ENCODE data around the gene AGPAT2. TPM values are rescaled to one million over a fixed set of nuclear protein-coding genes. Genes with fewer than 3 reads are reported as not detected.

AGPAT2 gene
- total and polyA plus RNA-seq, 2 donors (not counting 1 experiment from before 2014, with no cell fraction given), result 25.1 to 43.3 TPM

DNA sequence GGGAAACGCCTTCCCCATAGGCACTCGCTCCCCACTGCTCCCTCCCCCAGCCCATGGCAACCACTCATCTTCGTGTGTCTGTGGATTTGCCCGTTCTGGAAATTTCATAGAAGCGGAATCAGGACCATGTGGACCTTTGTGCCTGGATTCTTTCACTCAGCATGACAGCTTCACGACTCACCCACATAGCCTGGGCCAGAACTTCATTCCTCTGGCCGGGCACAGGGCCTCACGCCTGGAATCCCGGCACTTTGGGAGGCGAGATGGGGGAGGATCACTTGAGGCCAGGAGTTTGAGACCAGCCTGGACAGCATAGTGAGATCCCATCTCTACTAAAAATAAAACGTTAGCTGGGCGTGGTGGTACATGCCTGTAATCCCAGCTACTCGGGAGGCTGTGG is 13.0 kb upstream of the AGPAT2 start:
- H2AFZ ChIP-seq (ENCODE audit: low read length), result no peak overlapping the region
- peak; percentile 34 to 54 for DNase-seq (ENCODE audit: low read depth in 2 of 2)
- no peak overlapping the region for H3K9ac ChIP-seq (ENCODE audit: insufficient read depth, low read length)
- H3K27me3 ChIP-seq (ENCODE audit: control insufficient read depth, insufficient read depth, low read length), result peaks cover 10% of the 10 kb centered on the region
- no peaks in the 10 kb centered on the region for H3K36me3 ChIP-seq (ENCODE audit: control insufficient read depth, insufficient read depth, low read length)
- H3K4me3 ChIP-seq (replicated peaks in 1 of 4; ENCODE audit: control extremely low read depth in 1 of 4, insufficient read depth in 1 of 4, low read depth in 3 of 4, low read length in 4 of 4), result no peak overlapping the region
- H3K9me3 ChIP-seq (ENCODE audit: control insufficient read depth, insufficient read depth, low read depth, low read length), result no peaks in the 10 kb centered on the region
- no peaks in the 10 kb centered on the region for H4K20me1 ChIP-seq (ENCODE audit: control insufficient read depth, extremely low read depth, insufficient read depth, low read length)
- no peak overlapping the region for H3K4me2 ChIP-seq (ENCODE audit: extremely low read depth, insufficient read depth, low read length)
- no peak for TF ChIP-seq EZH2 (IDR thresholded peaks at IDR 0.05; ENCODE audit: low read length, missing control alignments)
- TF ChIP-seq, protein P1, sequence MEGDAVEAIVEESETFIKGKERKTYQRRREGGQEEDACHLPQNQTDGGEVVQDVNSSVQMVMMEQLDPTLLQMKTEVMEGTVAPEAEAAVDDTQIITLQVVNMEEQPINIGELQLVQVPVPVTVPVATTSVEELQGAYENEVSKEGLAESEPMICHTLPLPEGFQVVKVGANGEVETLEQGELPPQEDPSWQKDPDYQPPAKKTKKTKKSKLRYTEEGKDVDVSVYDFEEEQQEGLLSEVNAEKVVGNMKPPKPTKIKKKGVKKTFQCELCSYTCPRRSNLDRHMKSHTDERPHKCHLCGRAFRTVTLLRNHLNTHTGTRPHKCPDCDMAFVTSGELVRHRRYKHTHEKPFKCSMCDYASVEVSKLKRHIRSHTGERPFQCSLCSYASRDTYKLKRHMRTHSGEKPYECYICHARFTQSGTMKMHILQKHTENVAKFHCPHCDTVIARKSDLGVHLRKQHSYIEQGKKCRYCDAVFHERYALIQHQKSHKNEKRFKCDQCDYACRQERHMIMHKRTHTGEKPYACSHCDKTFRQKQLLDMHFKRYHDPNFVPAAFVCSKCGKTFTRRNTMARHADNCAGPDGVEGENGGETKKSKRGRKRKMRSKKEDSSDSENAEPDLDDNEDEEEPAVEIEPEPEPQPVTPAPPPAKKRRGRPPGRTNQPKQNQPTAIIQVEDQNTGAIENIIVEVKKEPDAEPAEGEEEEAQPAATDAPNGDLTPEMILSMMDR (conservative IDR thresholded peaks at IDR 0.05 in 1 of 2, IDR thresholded peaks at IDR 0.05 in 1 of 2; ENCODE audit: low read depth in 1 of 2, low read length in 2 of 2), result no peak
- H3K27ac ChIP-seq (ENCODE audit: insufficient read depth, low read length), result no peak overlapping the region
- no peaks in the 10 kb centered on the region for H3K79me2 ChIP-seq (ENCODE audit: control insufficient read depth, insufficient read depth, low read length)
- no peaks in the 10 kb centered on the region for H3K4me1 ChIP-seq (ENCODE audit: control insufficient read depth, extremely low read depth, insufficient read depth, low read length)

- no peaks in the 10 kb centered on the region for H4K20me1 ChIP-seq (ENCODE audit: control insufficient read depth, extremely low read depth, insufficient read depth, low read length)
- H3K4me1 ChIP-seq (ENCODE audit: control insufficient read depth, extremely low read depth, insufficient read depth, low read length), result no peaks in the 10 kb centered on the region
- no peaks in the 10 kb centered on the region for H3K9me3 ChIP-seq (ENCODE audit: control insufficient read depth, insufficient read depth, low read depth, low read length)
- DNase-seq (ENCODE audit: low read depth in 2 of 2), result no peak
- no peak for TF ChIP-seq EZH2 (IDR thresholded peaks at IDR 0.05; ENCODE audit: low read length, missing control alignments)
- TF ChIP-seq, protein P1 (conservative IDR thresholded peaks at IDR 0.05 in 1 of 2, IDR thresholded peaks at IDR 0.05 in 1 of 2; ENCODE audit: low read depth in 1 of 2, low read length in 2 of 2), result no peak
- H3K4me3 ChIP-seq (replicated peaks in 1 of 4; ENCODE audit: control extremely low read depth in 1 of 4, insufficient read depth in 1 of 4, low read depth in 3 of 4, low read length in 4 of 4), result no peak overlapping the region
- H3K79me2 ChIP-seq (ENCODE audit: control insufficient read depth, insufficient read depth, low read length), result no peaks in the 10 kb centered on the region
- no peaks in the 10 kb centered on the region for H3K36me3 ChIP-seq (ENCODE audit: control insufficient read depth, insufficient read depth, low read length)
- no peak overlapping the region for H3K4me2 ChIP-seq (ENCODE audit: extremely low read depth, insufficient read depth, low read length)
- H3K9ac ChIP-seq (ENCODE audit: insufficient read depth, low read length), result no peak overlapping the region
- no peak overlapping the region for H2AFZ ChIP-seq (ENCODE audit: low read length)
- H3K27me3 ChIP-seq (ENCODE audit: control insufficient read depth, insufficient read depth, low read length), result peaks cover 10% of the 10 kb centered on the region
- no peak overlapping the region for H3K27ac ChIP-seq (ENCODE audit: insufficient read depth, low read length)
These were observed 11.5 kb upstream of the AGPAT2 start for GRCh38 chr9:136698635-136699246.

- no peak overlapping the region for H2AFZ ChIP-seq (ENCODE audit: low read length)
- H3K27me3 ChIP-seq (ENCODE audit: control insufficient read depth, insufficient read depth, low read length), result peaks cover 10% of the 10 kb centered on the region
- no peaks in the 10 kb centered on the region for H3K9me3 ChIP-seq (ENCODE audit: control insufficient read depth, insufficient read depth, low read depth, low read length)
- H3K27ac ChIP-seq (ENCODE audit: insufficient read depth, low read length), result no peak overlapping the region
- H3K9ac ChIP-seq (ENCODE audit: insufficient read depth, low read length), result no peak overlapping the region
- no peaks in the 10 kb centered on the region for H3K79me2 ChIP-seq (ENCODE audit: control insufficient read depth, insufficient read depth, low read length)
- no peak overlapping the region for H3K4me2 ChIP-seq (ENCODE audit: extremely low read depth, insufficient read depth, low read length)
- no peak overlapping the region for H3K4me3 ChIP-seq (replicated peaks in 1 of 4; ENCODE audit: control extremely low read depth in 1 of 4, insufficient read depth in 1 of 4, low read depth in 3 of 4, low read length in 4 of 4)
- no peak for DNase-seq (ENCODE audit: low read depth in 2 of 2)
- no peaks in the 10 kb centered on the region for H3K4me1 ChIP-seq (ENCODE audit: control insufficient read depth, extremely low read depth, insufficient read depth, low read length)
- no peaks in the 10 kb centered on the region for H4K20me1 ChIP-seq (ENCODE audit: control insufficient read depth, extremely low read depth, insufficient read depth, low read length)
- TF ChIP-seq EZH2 (IDR thresholded peaks at IDR 0.05; ENCODE audit: low read length, missing control alignments), result no peak
- TF ChIP-seq, protein P1 (conservative IDR thresholded peaks at IDR 0.05 in 1 of 2, IDR thresholded peaks at IDR 0.05 in 1 of 2; ENCODE audit: low read depth in 1 of 2, low read length in 2 of 2), result no peak
- no peaks in the 10 kb centered on the region for H3K36me3 ChIP-seq (ENCODE audit: control insufficient read depth, insufficient read depth, low read length)
These were observed 10.7 kb upstream of the AGPAT2 start for GRCh38 chr9:136697821-136698526.

Measured in fibroblast of lung (primary cell).